Ramos (cell line): ENCODE measurements around the gene RIC8A.
"Not testable (repeated sequence)": the region's sequence is repeated elsewhere in the genome, so short reads cannot be mapped to it uniquely, and the experiment has no call there.

Source experiments
- in situ Hi-C: fragments of 300-500 bp; cut with MboI; formaldehyde crosslinking; loops from one replicate; pipeline ENCODE4 v1.14.3; 2022; ENCODE audit warnings: low sequenced_read_pairs; ENCODE audit not compliant: unreplicated experiment

Gene RIC8A

GRCh38 chr11:236774-237767 lies 29.6 kb downstream of the RIC8A start, which contains the start of gene PSMD13:
Gene PSMD13, plus strand, starts transcription at chr11:236976. Its CDS starts 74 bp downstream, at chr11:237050.
- in situ Hi-C loops = no loop called here

- in situ Hi-C loops = not testable (repeated sequence)
Observed at GRCh38 chr11:238346-238745, 30.8 kb downstream of the RIC8A start.

- in situ Hi-C loops = no loop called here
Observed at GRCh38 chr11:240315-240714, 32.8 kb downstream of the RIC8A start.

- in situ Hi-C loops = no loop called here
Observed at GRCh38 chr11:241634-242033, 34.1 kb downstream of the RIC8A start.

- in situ Hi-C loops = no loop called here
Observed at GRCh38 chr11:244376-244775, 36.9 kb downstream of the RIC8A start.

- in situ Hi-C loops = no loop called here
Observed at GRCh38 chr11:249062-249461, 41.6 kb downstream of the RIC8A start.

- in situ Hi-C loops = loop anchor here (10.0 kb wide), 1 partner anchor 95 kb away; no protein-coding TSS in a partner anchor
Observed at GRCh38 chr11:250274-250673, 42.8 kb downstream of the RIC8A start.

- in situ Hi-C loops = loop anchor here (10.0 kb wide), 1 partner anchor 94 kb away; no protein-coding TSS in a partner anchor
Observed at GRCh38 chr11:250740-251299, 43.3 kb downstream of the RIC8A start.

- in situ Hi-C loops = loop anchor here (10.0 kb wide), 1 partner anchor 93 kb away; no protein-coding TSS in a partner anchor
Observed at GRCh38 chr11:251550-251949, 44.0 kb downstream of the RIC8A start.

- in situ Hi-C loops = loop anchor here (10.0 kb wide), 1 partner anchor 92 kb away; no protein-coding TSS in a partner anchor
Observed at GRCh38 chr11:252666-253065, 45.2 kb downstream of the RIC8A start.

GRCh38 chr11:253160-253885 lies 45.8 kb downstream of the RIC8A start:
- in situ Hi-C loops = loop anchor here (10.0 kb wide), 1 partner anchor 91 kb away; no protein-coding TSS in a partner anchor

GRCh38 chr11:253886-254270 lies 46.4 kb downstream of the RIC8A start:
- in situ Hi-C loops = loop anchor here (10.0 kb wide), 1 partner anchor 91 kb away; no protein-coding TSS in a partner anchor

- in situ Hi-C loops = loop anchor here (10.0 kb wide), 1 partner anchor 90 kb away; no protein-coding TSS in a partner anchor
Observed at GRCh38 chr11:255176-255575, 47.7 kb downstream of the RIC8A start.

- in situ Hi-C loops = loop anchor here (10.0 kb wide), 1 partner anchor 89 kb away; no protein-coding TSS in a partner anchor
Observed at GRCh38 chr11:255816-256215, 48.3 kb downstream of the RIC8A start.

- in situ Hi-C loops = loop anchor here (10.0 kb wide), 1 partner anchor 88 kb away; no protein-coding TSS in a partner anchor
Observed at GRCh38 chr11:256952-257737, 49.6 kb downstream of the RIC8A start.

GRCh38 chr11:257766-258493 lies 50.4 kb downstream of the RIC8A start:
- in situ Hi-C loops = loop anchor here (10.0 kb wide), 1 partner anchor 87 kb away; no protein-coding TSS in a partner anchor

GRCh38 chr11:259413-259812 lies 51.9 kb downstream of the RIC8A start:
- in situ Hi-C loops = loop anchor here (10.0 kb wide), 1 partner anchor 85 kb away; no protein-coding TSS in a partner anchor

GRCh38 chr11:261624-262023 lies 54.1 kb downstream of the RIC8A start:
- in situ Hi-C loops = no loop called here
